Loucy (cell line): ENCODE measurements around the gene MYBBP1A.

Experiments used
- H2AFZ ChIP-seq: fragments of 200-600 bp; sonication (generic); 2 replicates; pipeline ENCODE4 v1.6.0; 2016; ENCODE audit warnings: antibody characterized with exemption, mild to moderate bottlenecking, low read length, moderate library complexity
- H3F3A ChIP-seq: fragments of 200-600 bp; 2 replicates; pipeline ENCODE4 v1.6.0; 2016; ENCODE audit warnings: antibody characterized with exemption, low read depth, mild to moderate bottlenecking
- H3K27me3 ChIP-seq: fragments of 200-600 bp; sonication (generic); 2 replicates; pipeline ENCODE4 v1.6.1; 2014; ENCODE audit warnings: low read length, mild to moderate bottlenecking; ENCODE audit not compliant: insufficient read depth, poor library complexity, severe bottlenecking
- H3K36me3 ChIP-seq: fragments of 200-600 bp; sonication (generic); 2 replicates; pipeline ENCODE4 v1.6.1; 2016; ENCODE audit warnings: low read length; ENCODE audit not compliant: insufficient read depth
- H3K4me1 ChIP-seq: fragments of 200-600 bp; sonication (generic); 2 replicates; pipeline ENCODE4 v1.5.1; 2014; ENCODE audit warnings: low read length, mild to moderate bottlenecking; ENCODE audit not compliant: insufficient read depth, poor library complexity, severe bottlenecking
- H3K4me2 ChIP-seq: fragments of 200-600 bp; sonication (generic); 2 replicates; pipeline ENCODE4 v1.6.0; 2014; ENCODE audit warnings: antibody characterized with exemption, low read length, low read depth, mild to moderate bottlenecking; ENCODE audit not compliant: poor library complexity, severe bottlenecking
- H3K4me3 ChIP-seq: fragments of 200-600 bp; sonication (generic); 2 replicates; pipeline ENCODE4 v1.5.1; 2014; ENCODE audit warnings: low read length, mild to moderate bottlenecking, mixed read lengths; ENCODE audit not compliant: poor library complexity, severe bottlenecking
- H3K79me2 ChIP-seq: fragments of 200-600 bp; sonication (generic); 2 replicates; pipeline ENCODE4 v1.6.1; 2014; ENCODE audit warnings: low read length; ENCODE audit not compliant: insufficient read depth
- H3K9ac ChIP-seq: fragments of 200-600 bp; sonication (generic); 2 replicates; pipeline ENCODE4 v1.6.0; 2014; ENCODE audit warnings: mild to moderate bottlenecking, low read depth, low read length, moderate library complexity; ENCODE audit not compliant: poor library complexity, severe bottlenecking
- H3K9me2 ChIP-seq: fragments of 200-600 bp; sonication (generic); replicated peaks from 2 replicates; pipeline ENCODE4 v1.6.1; 2016; ENCODE audit warnings: low read depth, low read length, mixed read lengths
- H3K9me3 ChIP-seq: fragments of 200-600 bp; sonication (generic); 2 replicates; pipeline ENCODE4 v1.6.1; 2014; ENCODE audit warnings: mild to moderate bottlenecking, antibody characterized with exemption, low read length, low read depth; ENCODE audit not compliant: insufficient read depth
- H4K20me1 ChIP-seq: fragments of 200-600 bp; sonication (generic); 2 replicates; pipeline ENCODE4 v1.6.0; 2014; ENCODE audit warnings: antibody characterized with exemption, low read length, mild to moderate bottlenecking; ENCODE audit not compliant: insufficient read depth, poor library complexity, severe bottlenecking
- EZH2phosphoT487 ChIP-seq: fragments of 200-600 bp; IDR thresholded peaks from 2 replicates; pipeline ENCODE4 v1.6.1; 2018; ENCODE audit warnings: antibody characterized with exemption, mild to moderate bottlenecking, moderate library complexity, borderline replicate concordance
- TF ChIP-seq, protein P1 (sequence below): fragments of 200-600 bp; sonication (generic); conservative IDR thresholded peaks from 2 replicates; pipeline ENCODE4 v1.5.1; 2014; ENCODE audit warnings: mild to moderate bottlenecking, antibody characterized with exemption, low read length

MYBBP1A gene

DNA sequence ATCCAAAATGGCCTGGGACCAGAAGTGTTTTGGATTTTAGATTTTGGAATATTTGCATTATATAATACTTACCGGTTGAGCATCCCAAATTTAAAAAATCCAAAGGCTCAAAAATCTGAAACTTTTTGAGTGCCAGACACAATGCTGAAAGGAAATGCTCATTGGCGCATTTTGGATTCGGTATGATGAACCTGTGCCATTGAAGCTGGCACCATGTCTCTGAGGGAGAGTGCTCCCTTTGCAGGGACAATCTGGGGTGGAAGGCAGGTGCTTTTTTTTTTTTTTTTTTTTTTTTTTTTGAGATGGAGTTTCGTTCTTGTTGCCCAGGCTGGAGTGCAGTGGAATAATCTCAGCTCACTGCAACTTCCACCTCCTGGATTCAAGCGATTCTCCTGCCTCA, 46.9 kb upstream of the MYBBP1A start:
- Histone ChIP-seq H3K9me3 (no peaks in the 10 kb centered on the region), H3K9me2 (no peaks in the 10 kb centered on the region), H2AFZ (no peak overlapping the region), H3F3A (no peaks in the 10 kb centered on the region), H3K4me1 (no peaks in the 10 kb centered on the region), H3K9ac (no peak overlapping the region), H3K4me3 (no peak overlapping the region), H3K79me2 (no peaks in the 10 kb centered on the region), H3K36me3 (no peaks in the 10 kb centered on the region), H3K4me2 (no peak overlapping the region), H3K27me3 (no peaks in the 10 kb centered on the region), H4K20me1 (no peaks in the 10 kb centered on the region)
- no peak for TF ChIP-seq EZH2phosphoT487
- TF ChIP-seq, protein P1, sequence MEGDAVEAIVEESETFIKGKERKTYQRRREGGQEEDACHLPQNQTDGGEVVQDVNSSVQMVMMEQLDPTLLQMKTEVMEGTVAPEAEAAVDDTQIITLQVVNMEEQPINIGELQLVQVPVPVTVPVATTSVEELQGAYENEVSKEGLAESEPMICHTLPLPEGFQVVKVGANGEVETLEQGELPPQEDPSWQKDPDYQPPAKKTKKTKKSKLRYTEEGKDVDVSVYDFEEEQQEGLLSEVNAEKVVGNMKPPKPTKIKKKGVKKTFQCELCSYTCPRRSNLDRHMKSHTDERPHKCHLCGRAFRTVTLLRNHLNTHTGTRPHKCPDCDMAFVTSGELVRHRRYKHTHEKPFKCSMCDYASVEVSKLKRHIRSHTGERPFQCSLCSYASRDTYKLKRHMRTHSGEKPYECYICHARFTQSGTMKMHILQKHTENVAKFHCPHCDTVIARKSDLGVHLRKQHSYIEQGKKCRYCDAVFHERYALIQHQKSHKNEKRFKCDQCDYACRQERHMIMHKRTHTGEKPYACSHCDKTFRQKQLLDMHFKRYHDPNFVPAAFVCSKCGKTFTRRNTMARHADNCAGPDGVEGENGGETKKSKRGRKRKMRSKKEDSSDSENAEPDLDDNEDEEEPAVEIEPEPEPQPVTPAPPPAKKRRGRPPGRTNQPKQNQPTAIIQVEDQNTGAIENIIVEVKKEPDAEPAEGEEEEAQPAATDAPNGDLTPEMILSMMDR = no peak

DNA sequence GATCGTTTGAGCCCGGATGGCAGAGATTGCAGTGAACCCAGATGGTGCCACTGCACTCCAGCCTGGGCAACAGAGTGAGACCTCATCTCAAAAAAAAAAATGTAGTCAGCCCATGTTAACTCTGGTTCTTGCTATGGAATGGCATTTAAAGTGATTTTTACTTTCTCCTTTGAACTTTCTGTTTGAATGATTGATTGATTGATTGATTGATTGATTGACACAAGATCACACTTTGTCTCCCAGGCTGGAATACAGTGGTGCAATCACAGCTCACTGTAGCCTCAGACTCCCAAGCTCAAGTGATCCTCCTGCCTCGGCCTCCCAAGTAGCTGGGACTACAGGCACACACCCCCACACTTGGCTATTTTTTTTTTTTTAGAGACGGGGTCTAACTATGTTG, 46.1 kb upstream of the MYBBP1A start:
- H3K4me2 ChIP-seq = no peak overlapping the region
- no peaks in the 10 kb centered on the region for H3K9me2 ChIP-seq
- H3K27me3 ChIP-seq = no peaks in the 10 kb centered on the region
- no peaks in the 10 kb centered on the region for H3K79me2 ChIP-seq
- no peaks in the 10 kb centered on the region for H3K36me3 ChIP-seq
- no peak overlapping the region for H3K4me3 ChIP-seq
- no peaks in the 10 kb centered on the region for H3F3A ChIP-seq
- no peak overlapping the region for H3K9ac ChIP-seq
- H4K20me1 ChIP-seq = no peaks in the 10 kb centered on the region
- H3K4me1 ChIP-seq = no peaks in the 10 kb centered on the region
- no peak overlapping the region for H2AFZ ChIP-seq
- TF ChIP-seq, protein P1 = no peak
- TF ChIP-seq EZH2phosphoT487 = no peak
- no peaks in the 10 kb centered on the region for H3K9me3 ChIP-seq

DNA sequence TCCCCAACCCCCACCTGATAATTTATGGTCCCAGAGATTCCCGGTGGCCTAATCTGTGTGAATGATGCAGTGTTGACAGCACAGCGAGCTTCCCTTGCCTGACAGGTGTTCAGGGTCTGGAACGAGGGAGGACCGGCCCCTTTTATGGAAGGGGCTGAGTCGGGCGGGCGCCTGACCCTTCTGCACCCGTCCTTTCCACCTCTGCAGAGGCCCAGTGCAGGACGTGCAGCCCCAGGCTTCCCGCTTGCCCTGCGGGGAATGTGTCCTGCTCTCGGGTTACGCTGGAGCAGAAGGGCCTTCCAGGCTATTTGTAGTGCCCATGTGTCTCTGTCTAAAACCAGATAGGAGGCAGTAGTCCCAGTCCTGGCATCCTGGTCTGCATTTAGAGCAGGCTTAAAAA, 45.4 kb upstream of the MYBBP1A start:
- H3K4me3 ChIP-seq = no peak overlapping the region
- H3K27me3 ChIP-seq = no peaks in the 10 kb centered on the region
- no peak overlapping the region for H3K9ac ChIP-seq
- no peaks in the 10 kb centered on the region for H3F3A ChIP-seq
- no peaks in the 10 kb centered on the region for H3K79me2 ChIP-seq
- H3K36me3 ChIP-seq = no peaks in the 10 kb centered on the region
- H3K4me2 ChIP-seq = no peak overlapping the region
- TF ChIP-seq, protein P1 = no peak
- no peak for TF ChIP-seq EZH2phosphoT487
- H3K9me2 ChIP-seq = no peaks in the 10 kb centered on the region
- no peaks in the 10 kb centered on the region for H3K4me1 ChIP-seq
- H2AFZ ChIP-seq = no peak overlapping the region
- H4K20me1 ChIP-seq = no peaks in the 10 kb centered on the region
- H3K9me3 ChIP-seq = no peaks in the 10 kb centered on the region
